ENCODE measurements around the gene ARHGDIB.

Gene ARHGDIB

DNA sequence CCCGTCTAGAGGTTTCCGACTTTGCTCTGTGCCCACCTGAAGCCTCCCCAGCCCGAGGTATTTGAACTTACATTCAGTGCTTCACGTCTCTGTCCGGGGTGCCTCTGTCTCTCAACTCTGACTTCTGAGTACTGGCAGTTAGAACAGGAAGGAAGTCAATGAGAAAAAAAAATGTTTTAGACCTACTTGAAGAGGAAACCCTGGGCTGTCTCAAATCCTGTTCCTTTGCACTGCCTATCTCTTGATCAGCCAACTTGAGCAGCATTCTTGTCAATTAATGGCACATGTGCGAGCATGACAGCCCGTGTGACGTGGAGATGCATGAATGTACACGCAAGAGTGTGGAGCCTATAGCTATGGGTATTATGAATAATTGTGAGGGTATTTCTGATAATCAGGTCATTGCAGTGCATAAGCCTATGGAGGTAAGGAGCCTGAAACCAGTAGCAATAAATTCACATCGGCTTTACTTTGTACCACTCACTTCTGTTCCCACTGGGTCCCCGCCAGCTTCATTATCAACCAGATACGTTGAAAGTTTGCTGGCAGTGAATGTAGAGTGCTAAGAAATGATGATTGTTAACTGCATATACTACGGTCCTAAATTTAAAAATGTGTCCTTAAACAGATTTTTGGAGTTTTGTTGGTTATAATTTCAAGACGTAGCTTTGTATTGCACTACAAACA is at the start of gene ARHGDIB:
ARHGDIB (minus strand) TSS at position 136 of the 687 bp plus-strand sequence. CDS start 10,889 bp downstream, outside the sequence.
- no peak for DNase-seq

DNA sequence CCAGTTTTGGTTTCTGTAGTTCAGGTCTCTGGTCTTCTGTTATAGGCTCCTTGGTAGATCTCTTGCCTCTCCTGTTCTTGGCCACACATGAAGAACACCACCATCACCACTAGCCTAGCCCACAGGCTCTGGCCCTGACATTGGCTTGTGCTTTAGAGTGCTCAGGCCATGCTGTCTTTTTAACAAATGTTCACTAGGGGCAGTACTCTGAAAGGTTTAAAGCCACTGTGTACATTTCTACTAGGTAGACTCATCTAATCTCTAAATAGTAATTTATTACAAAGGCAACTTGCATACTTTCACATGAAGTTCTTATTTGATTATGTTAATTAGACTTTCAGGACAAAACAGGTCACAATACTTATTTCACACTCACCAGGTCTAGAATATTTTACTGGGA is 49.8 kb upstream of the ARHGDIB start:
- DNase-seq = no peak

DNA sequence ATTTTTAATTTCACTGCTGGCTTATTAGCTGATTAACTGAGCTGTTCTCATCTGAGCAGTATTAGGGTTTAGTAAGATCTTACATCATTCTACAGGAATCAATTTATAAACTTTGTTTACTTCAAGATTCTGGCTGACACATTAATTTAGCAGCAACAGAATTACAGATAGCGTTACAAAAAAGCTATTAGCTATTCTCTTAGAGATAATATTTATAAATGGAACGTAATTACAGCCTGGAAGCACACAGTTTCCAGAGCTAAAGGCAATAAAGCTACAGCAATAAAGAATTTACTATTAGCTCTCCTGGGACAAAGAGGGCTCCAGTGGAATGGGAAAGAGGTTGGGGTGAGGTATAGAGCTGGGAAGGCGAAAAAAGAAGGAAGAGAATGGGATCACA is 46.1 kb upstream of the ARHGDIB start:
- DNase-seq = no peak

DNA sequence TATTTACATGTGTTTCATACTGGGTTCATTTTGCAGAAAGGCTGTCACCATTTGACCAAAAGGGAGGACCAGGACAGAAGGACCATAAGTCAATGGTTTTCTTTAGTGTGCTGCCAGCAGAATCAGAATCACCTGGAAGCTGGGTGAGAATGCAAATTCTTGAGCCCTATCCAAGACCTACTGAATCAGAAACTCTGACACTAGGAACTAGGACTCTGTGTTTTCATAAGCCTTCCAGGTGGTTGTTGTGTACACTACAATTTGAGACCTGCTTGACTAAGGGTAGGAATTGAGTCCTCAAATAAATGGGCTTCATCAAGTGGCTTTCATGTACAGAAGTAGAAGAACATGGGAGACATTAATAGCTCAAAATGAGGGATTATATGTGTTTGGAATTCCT is 43.7 kb upstream of the ARHGDIB start:
- DNase-seq = no peak

GRCh38 chr12:15004421-15004820 is 43.0 kb upstream of the ARHGDIB start:
- no peak for DNase-seq

DNA sequence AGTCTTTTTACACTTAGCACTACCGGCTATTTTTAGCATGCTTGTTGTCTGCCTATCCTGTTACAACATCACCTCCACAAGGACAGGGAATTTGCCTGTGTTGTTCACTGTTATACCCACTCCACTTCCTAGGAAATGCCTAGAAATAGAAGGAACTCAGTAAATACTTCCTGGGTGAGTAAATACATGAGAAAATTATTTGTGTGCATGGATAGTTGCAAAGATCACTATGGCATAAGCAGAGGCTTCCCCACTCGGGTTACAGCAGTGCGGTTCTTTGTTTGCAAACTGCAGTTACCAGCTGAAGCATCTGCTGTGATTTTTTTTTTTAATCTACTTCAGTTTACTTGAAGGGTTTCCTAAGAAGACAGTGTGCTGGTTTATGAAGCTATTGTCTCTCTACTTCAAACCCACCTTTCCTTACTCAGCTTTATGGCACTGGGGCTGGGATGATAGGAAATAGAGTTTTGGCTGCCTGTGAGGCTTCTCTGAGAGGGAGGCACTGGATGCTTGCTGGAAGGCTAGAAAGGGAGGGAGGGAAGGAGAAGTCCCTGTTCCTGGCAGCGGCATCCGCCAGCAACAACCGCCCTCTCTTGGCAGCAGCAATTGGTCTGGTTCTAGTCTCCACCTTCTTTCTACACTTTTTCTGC is 40.5 kb upstream of the ARHGDIB start:
- no peak for DNase-seq

DNA sequence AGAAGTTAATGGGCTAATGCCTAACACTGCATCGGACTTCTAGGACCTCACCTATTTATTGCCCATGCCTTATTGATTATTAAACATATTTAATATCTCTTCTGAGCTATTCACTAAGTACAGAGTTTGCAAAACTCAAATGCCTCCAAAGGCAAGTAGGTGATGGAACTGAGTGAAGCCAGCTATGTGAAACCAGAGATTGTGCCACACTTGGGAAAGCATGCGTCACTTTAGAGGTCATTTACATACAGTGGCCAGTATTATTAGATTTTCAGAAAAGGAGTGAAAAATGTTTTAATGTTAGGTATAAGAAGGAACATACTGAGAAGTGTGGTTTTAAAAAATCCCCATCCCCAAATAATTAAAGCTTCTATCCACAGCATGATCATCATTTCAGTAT is 39.2 kb upstream of the ARHGDIB start:
- no peak for DNase-seq

GRCh38 chr12:14999695-15000365 is 38.4 kb upstream of the ARHGDIB start:
- no peak for DNase-seq

DNA sequence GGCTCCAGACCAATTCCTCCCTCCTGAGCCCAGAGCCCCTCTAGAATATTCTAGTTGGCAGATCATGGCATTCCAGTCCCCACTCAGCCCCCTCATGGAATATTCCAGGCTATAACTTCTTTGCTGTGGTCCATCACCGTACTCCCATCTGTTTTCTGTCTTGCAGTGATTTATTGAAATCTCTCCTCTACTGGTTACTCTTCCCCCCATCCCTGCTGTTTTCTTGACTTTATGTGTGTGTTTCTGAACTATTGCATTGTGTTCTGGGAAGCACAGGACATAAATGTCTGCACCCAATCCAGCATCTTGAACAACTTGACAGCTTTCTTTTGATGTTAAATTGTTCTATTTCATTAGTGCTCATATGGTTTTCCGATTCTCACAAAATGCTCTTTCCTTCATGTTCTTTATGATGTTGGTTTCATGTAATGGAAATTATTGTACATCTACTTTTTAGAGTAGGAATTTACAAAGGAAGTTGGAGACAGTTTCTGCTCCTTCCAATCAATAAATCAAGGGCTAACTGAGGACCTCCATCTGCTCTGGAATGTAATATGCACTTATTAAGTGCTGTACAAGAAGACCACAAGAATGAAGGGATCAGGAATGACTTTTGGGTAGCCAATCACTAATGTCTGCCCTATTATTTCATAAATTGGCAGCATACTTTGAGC is 37.8 kb upstream of the ARHGDIB start:
- no peak for DNase-seq

DNA sequence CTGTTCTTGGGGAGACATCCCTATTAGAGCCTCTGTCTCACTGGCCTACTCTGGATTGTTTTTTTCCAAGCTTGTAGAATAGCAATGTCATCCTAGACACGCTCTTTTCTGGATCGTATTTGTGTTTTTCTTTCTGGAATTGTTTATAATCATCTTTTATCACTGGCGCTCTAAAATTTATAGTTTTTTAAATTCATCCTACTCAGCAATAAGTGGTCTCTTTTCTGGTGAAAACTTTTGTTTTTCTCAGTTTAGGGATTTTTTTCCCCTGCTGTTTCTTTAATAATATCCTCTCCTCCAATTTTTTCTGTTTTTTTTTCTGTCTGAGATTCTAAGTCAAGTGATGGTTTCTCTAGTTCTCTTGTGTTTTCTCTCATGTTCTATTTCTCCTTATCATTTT is 36.6 kb upstream of the ARHGDIB start:
- no peak for DNase-seq

GRCh38 chr12:14995583-14996425 is 34.4 kb upstream of the ARHGDIB start:
- no peak for DNase-seq

DNA sequence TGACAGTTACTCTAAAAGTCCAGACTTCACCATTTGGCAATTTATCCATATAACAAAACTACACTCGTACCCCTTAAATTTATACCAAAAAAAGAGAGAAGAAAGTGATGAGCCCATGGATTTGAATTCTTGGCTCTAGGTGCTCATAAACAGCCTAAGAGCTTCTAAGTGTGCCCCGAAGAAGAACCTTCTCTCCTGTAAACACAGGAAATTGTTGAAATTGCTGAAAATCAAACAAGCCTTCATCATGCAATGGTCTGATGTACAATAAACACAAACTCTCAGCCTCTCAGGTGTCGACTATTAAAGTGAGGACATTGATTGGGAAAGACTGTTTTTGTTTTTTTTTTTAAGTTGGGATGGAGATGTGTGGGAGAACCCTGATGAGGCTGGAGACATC is 33.2 kb upstream of the ARHGDIB start:
- no peak for DNase-seq

- DNase-seq = no peak
These were observed 32.3 kb upstream of the ARHGDIB start for GRCh38 chr12:14993537-14994266.

DNA sequence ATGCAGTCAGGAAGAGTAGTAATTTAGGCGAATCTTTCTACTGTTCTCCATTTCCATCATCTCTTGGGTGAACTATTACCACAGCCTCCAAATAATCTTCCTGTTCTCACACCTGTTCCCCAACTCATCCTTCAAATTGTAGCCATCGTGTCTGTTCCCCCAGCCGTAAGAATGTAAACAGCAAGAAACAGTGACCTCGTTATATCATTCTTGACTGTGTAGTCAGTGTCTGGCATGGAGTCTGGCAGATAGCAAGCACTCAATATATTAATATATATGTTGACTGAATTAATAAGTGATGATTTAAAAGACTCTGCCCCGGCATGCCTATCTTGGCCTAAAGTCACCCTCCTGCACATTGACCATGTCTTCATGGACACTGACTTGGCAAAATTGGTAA is 31.7 kb upstream of the ARHGDIB start:
- DNase-seq = no peak

DNA sequence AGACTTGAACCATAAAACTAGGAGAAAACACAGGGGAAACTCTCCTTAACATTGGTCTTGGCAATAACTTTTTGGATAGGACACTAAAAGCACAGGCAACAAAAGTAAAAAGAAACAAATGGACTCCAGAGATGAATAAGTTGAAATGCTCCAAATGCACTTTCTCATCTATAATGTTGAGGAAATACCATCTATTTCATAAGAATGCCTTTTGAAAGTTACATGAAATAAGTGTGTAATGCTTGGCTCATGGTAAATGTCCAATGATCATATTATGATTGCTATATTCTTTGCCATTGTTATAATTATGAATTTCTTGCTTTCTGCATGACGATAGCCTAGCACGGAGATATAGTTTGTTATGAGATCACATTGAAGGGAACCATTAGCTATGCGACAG is 31.3 kb upstream of the ARHGDIB start:
- DNase-seq = no peak

DNA sequence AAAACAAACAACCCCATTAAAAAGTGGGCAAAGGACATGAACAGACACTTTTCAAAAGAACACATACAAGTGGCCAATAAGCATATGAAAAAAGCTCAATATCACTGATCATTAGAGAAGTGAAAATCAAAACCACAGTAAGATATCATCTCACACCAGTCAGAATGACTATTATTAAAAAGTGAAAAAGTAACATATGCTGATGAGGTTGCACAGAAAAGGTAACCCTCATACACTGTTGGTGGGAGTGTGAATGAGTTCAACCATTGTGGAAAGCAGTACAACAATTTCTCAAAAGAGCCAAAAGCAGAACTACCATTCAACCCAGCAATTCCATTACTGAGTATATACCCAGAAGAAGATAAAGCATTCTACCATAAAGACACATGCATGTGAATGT is 29.7 kb upstream of the ARHGDIB start:
- no peak for DNase-seq

DNA sequence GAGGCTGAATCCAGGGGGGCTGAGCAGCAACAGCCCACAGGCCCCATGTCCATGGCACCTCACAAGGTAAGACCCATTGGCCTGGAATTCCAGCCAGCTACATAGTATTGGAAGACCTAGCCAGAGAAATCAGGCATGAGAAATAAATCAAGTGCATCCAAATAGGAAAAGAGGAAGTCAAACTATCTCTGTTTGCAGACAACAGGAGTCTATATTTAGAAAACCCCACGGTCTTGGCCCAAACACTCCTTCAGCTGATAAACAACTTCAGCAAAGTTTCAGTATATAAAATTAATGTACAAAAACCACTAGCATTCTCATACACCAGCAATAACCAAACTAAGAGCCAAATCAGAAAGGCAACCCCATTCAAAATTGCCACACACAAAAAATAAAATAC is 28.4 kb upstream of the ARHGDIB start:
- no peak for DNase-seq

GRCh38 chr12:14988035-14988434 is 26.6 kb upstream of the ARHGDIB start:
- no peak for DNase-seq

DNA sequence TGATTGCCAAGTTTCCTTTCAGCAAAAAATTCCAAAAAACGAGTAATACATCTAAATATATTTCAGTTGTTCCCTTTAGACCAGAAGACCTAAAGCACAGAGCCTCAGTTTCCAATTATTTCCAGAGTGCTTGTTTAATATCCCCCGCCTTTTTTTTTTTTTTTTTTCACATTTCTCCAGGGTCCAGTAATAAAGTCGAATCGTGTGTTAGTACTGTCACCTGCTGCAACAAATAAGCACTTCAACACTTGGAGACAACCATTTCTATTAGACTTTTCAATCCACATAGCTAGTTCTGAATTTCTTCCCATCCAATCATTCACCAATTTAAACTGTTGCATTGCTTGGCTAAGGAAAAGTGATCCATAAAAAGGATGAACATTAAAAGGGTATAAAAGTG is 25.0 kb upstream of the ARHGDIB start:
- DNase-seq = no peak

DNA sequence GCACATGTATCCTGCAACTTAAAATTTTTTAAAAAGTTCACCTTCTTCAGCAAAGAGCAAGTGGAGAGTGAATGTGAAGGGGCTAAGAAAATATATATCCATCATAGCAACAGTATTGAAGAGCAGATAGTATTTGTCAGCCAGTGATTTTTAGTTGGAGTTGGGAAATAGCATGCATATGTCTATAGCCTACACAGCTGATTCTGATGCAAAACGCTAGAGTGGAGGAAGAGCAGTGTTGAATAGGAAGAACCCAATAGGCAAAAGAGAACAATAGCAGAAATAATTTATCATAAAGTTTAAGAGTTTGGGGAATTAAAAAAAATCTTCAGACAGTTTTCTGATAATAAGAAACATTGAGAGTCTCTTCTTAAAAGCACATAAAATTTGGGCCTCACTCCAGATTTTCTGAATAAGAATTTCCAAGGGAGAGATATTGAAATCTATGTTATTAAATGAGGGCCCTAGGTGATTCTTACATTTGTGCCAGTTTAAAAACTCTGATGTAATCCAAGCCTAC is 23.4 kb upstream of the ARHGDIB start:
- DNase-seq = no peak

GRCh38 chr12:14984036-14984435 is 22.6 kb upstream of the ARHGDIB start:
- DNase-seq = no peak

DNA sequence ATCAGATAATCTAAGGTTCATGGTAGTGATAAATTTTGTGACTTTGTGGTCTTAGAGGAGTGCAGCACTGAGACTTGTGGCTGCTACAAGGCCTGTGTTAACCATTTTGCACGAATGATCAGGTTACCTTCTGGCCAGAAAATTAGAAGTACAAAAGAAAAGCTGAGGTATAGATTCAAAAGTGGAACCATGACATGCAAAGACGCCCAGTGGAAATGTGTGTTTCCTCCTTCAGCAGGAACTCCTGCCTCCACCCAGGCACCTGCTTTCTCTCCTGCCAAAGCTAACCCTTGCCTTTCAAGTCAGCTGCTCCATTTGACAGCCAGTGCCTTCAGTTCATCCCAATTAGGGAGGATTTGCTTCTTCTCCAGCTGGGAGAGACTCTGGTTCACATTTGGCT is 21.6 kb upstream of the ARHGDIB start:
- DNase-seq = no peak

All from NCI-H187 (cell line).